Measurements from ENCODE around the gene UBE4B. TPM values are rescaled to one million over a fixed set of nuclear protein-coding genes. Genes with fewer than 3 reads are reported as not detected.

UBE4B gene
- total RNA-seq, 1 experiment from 2014 or later = 80.8 TPM

- H3K36me3 Mint-ChIP-seq = peaks cover 37% of the 10 kb centered on the region
- peaks cover 8% of the 10 kb centered on the region; the same call in 1 of the 2 replicates for H3K4me1 Mint-ChIP-seq
- H3K27ac Mint-ChIP-seq = no peak overlapping the region
- ATAC-seq = no peak
- no peak for DNase-seq (ENCODE audit: low spot score)
- no peak for TF ChIP-seq IRF1 (CRISPR knock-in tag; IDR thresholded peaks at IDR 0.05)
- no peak overlapping the region for H3K4me3 Mint-ChIP-seq
- ChIA-PET CTCF (no interaction called here), POLR2A (no interaction called here)
- H3K27me3 Mint-ChIP-seq (ENCODE audit: low read depth) = no peaks in the 10 kb centered on the region
- no peaks in the 10 kb centered on the region for H3K9me3 Mint-ChIP-seq
Measured at GRCh38 chr1:10117132-10117531, 84.4 kb downstream of the UBE4B start.

GRCh38 chr1:10117865-10118264 lies 85.1 kb downstream of the UBE4B start:
- ChIA-PET POLR2A (no interaction called here), CTCF (no interaction called here)
- DNase-seq (ENCODE audit: low spot score) = no peak
- H3K9me3 Mint-ChIP-seq = no peaks in the 10 kb centered on the region
- H3K36me3 Mint-ChIP-seq = peaks cover 38% of the 10 kb centered on the region
- TF ChIP-seq OVOL2 (CRISPR knock-in tag; IDR thresholded peaks at IDR 0.05; ENCODE audit: borderline replicate concordance) = no peak
- no peak overlapping the region; the same call in 1 of the 2 replicates for H3K27ac Mint-ChIP-seq
- H3K27me3 Mint-ChIP-seq (ENCODE audit: low read depth) = no peaks in the 10 kb centered on the region
- H3K4me3 Mint-ChIP-seq = no peak overlapping the region
- no peak for ATAC-seq
- peaks cover 4% of the 10 kb centered on the region; the same call in 1 of the 2 replicates for H3K4me1 Mint-ChIP-seq

GRCh38 chr1:10121688-10122087 lies 88.9 kb downstream of the UBE4B start:
- DNase-seq (ENCODE audit: low spot score) = no peak
- no peaks in the 10 kb centered on the region for H3K9me3 Mint-ChIP-seq
- POLR2A ChIA-PET = no interaction called here
- H3K4me1 Mint-ChIP-seq = no peaks in the 10 kb centered on the region
- peaks cover 37% of the 10 kb centered on the region for H3K36me3 Mint-ChIP-seq
- no peaks in the 10 kb centered on the region for H3K27me3 Mint-ChIP-seq (ENCODE audit: low read depth)
- no peak for ATAC-seq
- no peak overlapping the region for H3K27ac Mint-ChIP-seq
- H3K4me3 Mint-ChIP-seq = no peak overlapping the region
- CTCF ChIA-PET = no interaction called here
- TF ChIP-seq ZNF532 (CRISPR knock-in tag; IDR thresholded peaks at IDR 0.05; ENCODE audit: borderline replicate concordance) = no peak
- no peak for TF ChIP-seq GTF2I (CRISPR knock-in tag; conservative IDR thresholded peaks at IDR 0.05)
- no peak for TF ChIP-seq FOXP1 (CRISPR knock-in tag; IDR thresholded peaks at IDR 0.05; ENCODE audit: borderline replicate concordance)
- no peak for TF ChIP-seq AR (CRISPR knock-in tag; IDR thresholded peaks at IDR 0.05)
- TF ChIP-seq IRF1 (CRISPR knock-in tag; IDR thresholded peaks at IDR 0.05) = no peak
- TF ChIP-seq MXD4 (CRISPR knock-in tag; IDR thresholded peaks at IDR 0.05; ENCODE audit: borderline replicate concordance) = no peak
- no peak for TF ChIP-seq ZNF138 (CRISPR knock-in tag; conservative IDR thresholded peaks at IDR 0.05)
- no peak for TF ChIP-seq NR2C2 (CRISPR knock-in tag; IDR thresholded peaks at IDR 0.05)
- TF ChIP-seq JUN (CRISPR knock-in tag; IDR thresholded peaks at IDR 0.05) = no peak
- TF ChIP-seq ZBTB21 (CRISPR knock-in tag; IDR thresholded peaks at IDR 0.05; ENCODE audit: borderline replicate concordance) = no peak
- TF ChIP-seq ZNF281 (CRISPR knock-in tag; IDR thresholded peaks at IDR 0.05) = no peak
- TF ChIP-seq NFATC4 (CRISPR knock-in tag; IDR thresholded peaks at IDR 0.05) = no peak
- TF ChIP-seq ZNF425 (CRISPR knock-in tag; conservative IDR thresholded peaks at IDR 0.05) = no peak
- no peak for TF ChIP-seq TCF7 (CRISPR knock-in tag; IDR thresholded peaks at IDR 0.05; ENCODE audit: low read depth)
- no peak for TF ChIP-seq FOXK1 (CRISPR knock-in tag; IDR thresholded peaks at IDR 0.05)

Data from WTC11 (cell line).